Left lobe of liver (tissue), 2 donors: ENCODE measurements around the gene CLMN. TPM values are rescaled to one million over a fixed set of nuclear protein-coding genes. Genes with fewer than 3 reads are reported as not detected.

Source experiments
- ATAC-seq: fragments of 200-7000 bp; cut with Tn5 transposase; one replicate; pipeline ENCODE4 v1.9.1; 2020; ENCODE audit warnings: mild to moderate bottlenecking, moderate library complexity
- DNase-seq: peaks from one replicate; pipeline ENCODE4 v3.0.0-alpha.2; 2020; ENCODE audit warnings: low spot score
- total RNA-seq: library from RNA; stranded (reverse); gene quantifications from one replicate; pipeline ENCODE4 v1.2.1, GENCODE V29; 2021
- donor health status: DM: no; HTN: no; CAD: no; lungs with moderate emphysema.
- donor health status: DM: no; HTN: yes; CAD: no.

The CLMN gene
- total RNA-seq, 1 donor from 2014 or later: 67.7 TPM

GRCh38 chr14:95197551-95197950 is 122.2 kb downstream of the CLMN start:
- ATAC-seq (no peak), DNase-seq (no peak)

DNA sequence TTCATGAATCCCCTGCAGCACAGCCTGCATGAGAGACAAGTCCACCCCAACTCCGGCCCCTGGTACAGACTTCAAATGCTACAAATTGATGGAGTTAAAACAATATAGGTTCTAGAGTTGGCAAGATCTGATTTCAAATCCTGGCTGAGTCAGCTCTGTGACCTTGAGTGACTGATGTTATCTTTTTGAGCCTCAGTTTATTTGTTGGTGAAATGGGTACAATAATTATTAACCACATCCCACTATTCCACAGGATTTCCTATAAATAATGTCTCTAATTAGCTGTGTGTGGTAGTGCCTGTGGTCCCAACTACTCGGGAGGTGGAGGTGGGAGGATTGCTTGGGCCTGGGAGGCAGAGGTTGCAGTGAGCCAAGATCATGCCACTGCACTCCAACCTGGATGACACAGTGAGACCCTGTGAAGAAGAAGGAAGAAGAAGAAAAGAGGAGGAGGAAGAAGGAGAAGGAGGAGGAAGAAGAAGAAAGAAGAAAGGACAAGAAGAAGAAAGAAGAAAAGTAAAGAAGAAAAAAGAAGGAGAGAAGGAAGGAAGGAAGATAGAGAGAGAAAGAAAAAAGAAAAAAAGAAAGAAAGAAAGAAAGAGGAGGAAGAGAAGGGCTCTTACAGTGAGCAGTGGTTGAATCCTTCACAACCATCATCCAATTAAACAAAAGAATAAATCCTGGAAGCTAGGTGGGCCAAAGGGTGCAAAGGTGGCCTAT is 122.7 kb downstream of the CLMN start:
- no peak for ATAC-seq

GRCh38 chr14:95196268-95196667 is 123.4 kb downstream of the CLMN start:
- ATAC-seq (peak; percentile 36), DNase-seq (no peak)

More for the DNA sequence above, 122.7 kb downstream of the CLMN start:
- DNase-seq: no peak

GRCh38 chr14:95195031-95195430 is 124.7 kb downstream of the CLMN start:
- no peak for ATAC-seq
- no peak for DNase-seq

GRCh38 chr14:95193081-95193480 is 126.6 kb downstream of the CLMN start:
- ATAC-seq: no peak

DNA sequence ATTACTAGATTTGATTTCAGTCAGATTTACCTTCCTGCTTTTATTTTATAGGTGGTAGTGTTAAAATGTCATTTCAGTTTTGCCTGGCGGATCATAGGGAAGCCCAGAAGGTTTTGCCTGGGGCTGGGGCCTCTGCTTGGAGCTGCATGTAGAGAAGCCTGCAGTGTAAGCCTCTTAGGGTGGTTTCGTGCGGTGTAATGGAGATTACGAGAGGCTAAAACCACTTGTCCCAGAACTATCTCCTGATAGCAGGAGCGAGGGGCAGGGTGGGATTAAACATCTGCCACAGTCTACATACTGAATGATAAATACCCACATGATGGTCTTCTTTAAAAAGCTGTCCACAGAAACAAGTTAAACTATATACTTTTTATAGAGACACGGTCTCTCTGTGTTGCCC is 127.4 kb downstream of the CLMN start:
- DNase-seq: no peak
- ATAC-seq: no peak

More at GRCh38 chr14:95193081-95193480, 126.6 kb downstream of the CLMN start:
- no peak for DNase-seq

DNA sequence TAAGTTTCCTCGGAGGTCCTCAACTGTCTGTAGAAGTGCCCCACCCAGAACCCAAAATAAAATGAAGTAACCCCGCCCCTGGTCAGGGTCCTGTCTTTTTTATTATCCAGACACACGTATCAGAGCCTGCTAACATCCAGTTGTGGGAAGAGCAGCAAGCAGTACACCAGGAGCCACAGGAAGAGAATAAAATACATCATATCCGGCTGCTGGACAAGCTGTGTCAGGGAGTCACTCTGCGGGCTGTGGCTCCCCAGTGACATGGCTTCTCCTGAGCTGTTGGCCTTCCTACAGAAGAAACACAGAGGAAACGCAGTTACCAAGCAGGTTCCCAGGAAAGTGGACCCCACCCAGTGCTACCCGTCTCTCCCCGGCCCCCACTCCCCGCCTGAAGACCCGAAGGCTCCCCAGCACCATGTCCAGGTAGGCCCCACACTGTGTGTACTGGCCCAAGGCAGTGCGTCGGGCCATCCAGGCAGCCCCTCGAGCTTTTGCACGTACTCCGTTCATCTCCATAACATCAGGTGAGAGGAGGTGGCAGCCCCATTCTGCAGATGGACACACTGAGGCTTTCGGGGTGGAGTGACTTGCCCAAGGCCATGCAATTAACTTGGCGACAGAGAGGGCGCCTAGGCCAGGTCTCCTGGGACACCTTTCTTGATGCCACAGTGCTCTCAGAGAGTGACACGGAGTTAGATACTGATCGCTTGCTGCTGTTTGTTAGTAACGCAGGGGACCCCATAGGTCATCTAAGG is 128.1 kb downstream of the CLMN start:
- ATAC-seq (no peak), DNase-seq (no peak)

GRCh38 chr14:95190857-95191256 is 128.9 kb downstream of the CLMN start:
- no peak for DNase-seq
- ATAC-seq: no peak

DNA sequence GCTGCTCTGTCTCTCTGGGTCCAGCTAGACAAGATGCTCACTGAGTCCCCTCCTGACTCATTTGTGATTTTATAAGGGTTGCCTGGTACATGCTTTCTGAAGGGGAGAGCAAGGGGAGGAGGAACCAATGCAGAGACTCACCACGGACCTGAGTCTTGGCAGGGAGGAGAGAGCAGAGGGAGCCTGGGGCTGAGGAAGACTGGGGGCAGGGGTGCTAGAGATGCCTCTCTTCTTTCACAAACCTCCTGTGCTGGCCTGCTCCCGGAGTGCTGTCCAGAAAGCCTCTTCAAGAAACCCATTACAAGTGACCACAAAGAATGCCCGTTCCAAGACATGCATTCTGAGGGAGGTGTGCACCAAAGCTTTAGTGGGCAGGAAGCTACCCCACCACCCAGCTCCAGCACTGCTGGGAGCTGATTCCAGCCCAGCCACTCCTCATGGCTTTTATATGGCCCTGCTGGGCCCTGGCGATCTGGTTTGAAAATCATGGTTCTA is 129.3 kb downstream of the CLMN start:
- ATAC-seq (no peak), DNase-seq (no peak)

GRCh38 chr14:95189367-95190132 is 130.2 kb downstream of the CLMN start:
- DNase-seq (no peak), ATAC-seq (no peak)

- no peak for DNase-seq
- no peak for ATAC-seq
Measured at GRCh38 chr14:95188380-95188779, 131.3 kb downstream of the CLMN start.

GRCh38 chr14:95185767-95186392 is 133.8 kb downstream of the CLMN start:
- DNase-seq (no peak), ATAC-seq (no peak)

DNA sequence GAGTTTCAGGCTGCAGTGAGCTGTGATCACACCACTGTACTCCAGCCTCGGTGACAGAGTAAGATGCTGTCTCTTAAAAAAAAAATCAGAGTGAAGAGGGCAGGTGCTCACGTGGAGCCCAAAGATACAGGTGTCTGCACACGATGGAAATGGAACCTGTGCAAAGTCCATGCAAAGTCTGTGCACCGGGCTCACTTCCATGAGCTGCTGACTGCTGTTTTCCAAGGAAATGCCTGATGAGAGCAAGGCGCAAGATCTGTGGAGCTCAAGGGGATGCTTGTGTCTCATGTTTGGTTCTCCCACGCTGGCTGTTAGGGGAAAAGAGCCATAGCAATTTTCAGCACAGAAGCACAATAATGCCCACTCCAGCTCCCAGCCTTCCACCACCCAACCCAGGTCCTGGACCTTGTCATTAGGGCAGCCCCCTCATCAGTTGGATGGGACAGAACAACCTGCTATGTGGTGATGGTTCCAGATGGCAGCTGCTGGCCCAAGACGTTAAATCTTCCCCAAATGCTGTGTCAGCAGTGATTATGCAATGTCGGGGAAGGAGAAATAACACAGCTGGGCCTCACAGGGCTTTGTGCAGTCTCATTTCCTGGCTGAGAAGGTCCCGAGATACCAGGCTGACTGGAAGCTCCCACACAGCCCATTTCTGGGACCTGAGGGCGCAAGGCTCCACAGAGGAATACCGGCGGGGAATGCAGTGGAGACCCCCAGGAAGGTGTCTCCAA is 134.5 kb downstream of the CLMN start:
- peak; percentile 46 for ATAC-seq
- peak; percentile 75 for DNase-seq

- DNase-seq: no peak
- no peak for ATAC-seq
Measured at GRCh38 chr14:95184413-95184790, 135.3 kb downstream of the CLMN start.

- no peak for DNase-seq
- ATAC-seq: peak; percentile 12
Measured at GRCh38 chr14:95183532-95184412, 135.9 kb downstream of the CLMN start.

DNA sequence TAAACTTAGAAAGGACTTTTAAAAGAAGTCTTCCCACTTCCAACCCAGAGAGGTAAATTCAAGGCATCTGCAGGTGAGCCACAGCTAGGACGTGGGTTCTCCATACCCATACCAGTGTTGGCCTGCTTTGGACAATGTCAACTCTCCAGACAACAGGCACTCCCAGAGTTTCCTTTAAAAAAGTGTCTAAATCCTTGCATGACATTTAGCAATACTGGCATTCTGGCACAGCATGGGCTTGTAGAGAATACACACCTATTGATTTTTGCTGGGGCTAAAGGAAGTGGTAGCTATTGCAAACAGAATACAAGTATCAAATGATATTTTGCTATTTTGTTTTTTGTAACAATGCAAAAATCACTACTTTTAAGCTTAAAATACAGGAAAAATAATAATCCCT is 136.6 kb downstream of the CLMN start:
- ATAC-seq (peak; percentile 45), DNase-seq (peak; percentile 66)

DNA sequence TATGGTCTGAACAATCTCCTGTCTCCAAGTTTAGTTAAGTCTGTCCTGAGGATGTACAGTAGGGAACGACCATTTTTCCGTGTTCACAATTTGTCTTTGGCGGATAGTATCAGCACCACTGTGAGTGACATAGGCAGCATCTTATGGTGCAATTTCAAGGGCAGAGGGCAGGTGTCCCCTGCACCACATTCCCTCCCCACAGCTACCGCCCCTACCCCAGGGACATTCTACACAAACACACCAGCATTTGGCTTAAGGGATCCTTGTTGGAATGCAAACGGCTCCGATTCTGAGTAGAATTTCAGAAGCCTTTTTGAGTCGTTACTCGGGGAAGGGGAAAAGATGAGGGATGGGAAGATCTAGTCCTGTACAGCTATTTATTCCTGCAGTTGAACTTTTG is 137.3 kb downstream of the CLMN start:
- ATAC-seq (no peak), DNase-seq (no peak)

DNA sequence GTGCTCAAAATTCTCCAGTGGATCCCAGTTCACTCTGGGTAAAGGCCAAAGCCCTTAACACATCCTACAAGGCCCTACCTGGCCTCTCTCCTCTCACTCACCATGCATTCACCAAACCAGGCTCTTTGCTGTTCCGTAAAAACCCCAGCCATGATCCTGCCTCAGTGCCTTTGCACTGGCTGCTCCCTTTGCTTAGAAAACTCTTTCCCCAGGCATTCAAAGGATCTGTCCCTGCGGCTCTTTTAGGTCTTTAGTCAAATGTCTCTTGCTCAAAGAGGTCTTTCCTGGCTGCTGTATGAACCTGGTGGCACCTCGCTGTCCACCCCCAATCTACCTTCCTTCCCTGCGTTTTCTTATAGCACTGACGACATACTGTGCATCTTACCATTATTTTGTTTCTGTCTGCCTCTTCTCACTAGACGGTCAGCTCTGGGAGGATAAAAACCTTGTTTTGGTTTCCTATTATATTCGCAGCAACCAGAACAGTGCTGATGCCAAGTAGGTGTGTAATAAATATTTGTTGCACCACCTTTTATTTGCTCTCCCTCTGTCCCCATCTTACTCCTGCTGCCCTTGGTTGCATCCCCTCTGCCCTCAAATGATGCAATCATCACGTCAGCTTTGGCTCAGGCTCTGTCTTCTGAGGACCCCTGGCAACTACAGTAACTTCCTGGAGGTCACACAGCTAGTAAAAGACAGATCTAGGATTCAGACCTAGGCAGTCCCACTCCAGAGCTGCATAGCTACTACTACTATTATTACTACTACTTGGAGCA is 138.6 kb downstream of the CLMN start:
- peak; percentile 65 for ATAC-seq
- peak; percentile 85 for DNase-seq
